ENCODE measurements around the gene PHKG2.

Gene PHKG2

DNA sequence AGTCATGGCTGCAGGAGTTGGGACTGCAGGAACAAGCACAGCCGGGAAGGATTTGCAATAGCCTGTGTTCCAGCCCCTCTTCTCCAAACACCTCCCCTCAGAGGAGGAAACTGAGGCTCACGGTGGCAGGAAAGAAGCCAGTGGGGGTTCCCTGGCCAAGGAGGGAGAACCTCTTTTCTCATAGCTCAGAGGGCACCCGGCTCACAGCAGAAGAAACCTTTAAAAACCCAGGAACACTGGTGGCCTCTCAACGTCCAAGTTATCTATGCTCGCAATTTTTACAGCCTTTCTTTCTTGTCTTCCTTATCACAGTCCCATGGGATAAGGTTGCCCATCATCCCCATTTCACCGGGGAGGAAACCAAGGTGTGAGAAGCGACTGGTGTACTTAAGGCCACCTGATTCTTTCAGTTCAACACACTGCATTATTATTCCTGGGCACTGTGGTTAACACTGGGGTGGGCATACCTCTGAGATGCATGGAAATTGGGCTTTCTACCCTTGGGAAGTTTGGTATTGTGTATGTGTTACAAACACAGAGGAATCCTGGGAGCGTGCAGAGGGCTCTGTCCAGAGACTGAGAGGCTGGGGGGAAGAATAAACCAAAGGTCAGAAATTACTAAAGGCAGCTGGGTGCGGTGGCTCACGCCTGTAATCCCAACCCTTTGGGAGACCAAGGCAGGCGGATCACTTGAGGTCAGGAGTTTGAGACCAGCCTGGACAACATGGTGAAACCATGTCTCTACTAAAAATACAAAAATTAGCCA lies 39.6 kb downstream of the PHKG2 start:
- DNase-seq (ENCODE audit: low spot score): no peak
- TF ChIP-seq, protein P1, sequence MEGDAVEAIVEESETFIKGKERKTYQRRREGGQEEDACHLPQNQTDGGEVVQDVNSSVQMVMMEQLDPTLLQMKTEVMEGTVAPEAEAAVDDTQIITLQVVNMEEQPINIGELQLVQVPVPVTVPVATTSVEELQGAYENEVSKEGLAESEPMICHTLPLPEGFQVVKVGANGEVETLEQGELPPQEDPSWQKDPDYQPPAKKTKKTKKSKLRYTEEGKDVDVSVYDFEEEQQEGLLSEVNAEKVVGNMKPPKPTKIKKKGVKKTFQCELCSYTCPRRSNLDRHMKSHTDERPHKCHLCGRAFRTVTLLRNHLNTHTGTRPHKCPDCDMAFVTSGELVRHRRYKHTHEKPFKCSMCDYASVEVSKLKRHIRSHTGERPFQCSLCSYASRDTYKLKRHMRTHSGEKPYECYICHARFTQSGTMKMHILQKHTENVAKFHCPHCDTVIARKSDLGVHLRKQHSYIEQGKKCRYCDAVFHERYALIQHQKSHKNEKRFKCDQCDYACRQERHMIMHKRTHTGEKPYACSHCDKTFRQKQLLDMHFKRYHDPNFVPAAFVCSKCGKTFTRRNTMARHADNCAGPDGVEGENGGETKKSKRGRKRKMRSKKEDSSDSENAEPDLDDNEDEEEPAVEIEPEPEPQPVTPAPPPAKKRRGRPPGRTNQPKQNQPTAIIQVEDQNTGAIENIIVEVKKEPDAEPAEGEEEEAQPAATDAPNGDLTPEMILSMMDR (IDR thresholded peaks at IDR 0.05; ENCODE audit: borderline replicate concordance, control extremely low read depth, extremely low read depth, insufficient read depth, missing control alignments): no peak
- in situ Hi-C loops (cut with MboI; ENCODE audit: low sequenced_read_pairs, unreplicated experiment): no loop called here

DNA sequence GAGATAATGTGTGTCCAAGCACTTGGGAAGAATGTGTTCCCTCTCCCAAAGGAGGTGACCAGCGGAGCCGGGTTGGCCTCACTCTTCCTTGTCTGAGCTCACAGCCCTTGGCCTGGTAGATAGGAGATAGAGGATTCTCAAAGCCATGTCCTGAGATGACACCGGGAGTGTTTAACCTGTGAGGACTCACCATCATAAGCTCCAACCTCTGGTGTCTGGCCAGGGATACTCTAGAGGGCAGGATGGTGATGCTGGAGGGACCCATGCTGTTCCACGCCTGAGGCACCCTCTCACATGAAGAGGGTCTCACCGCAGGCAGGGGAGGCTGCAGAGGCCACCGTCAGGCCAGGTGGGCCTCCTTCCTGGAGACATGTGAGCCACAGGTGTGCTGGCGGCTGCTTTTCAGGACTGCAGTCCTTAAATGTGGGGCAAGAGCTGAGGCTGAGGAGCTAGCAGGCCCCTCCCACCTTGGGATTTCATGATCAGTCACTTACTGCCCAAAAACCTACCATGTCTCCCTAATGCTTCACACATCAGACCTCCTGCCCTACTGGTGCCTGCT lies 45.4 kb downstream of the PHKG2 start:
- in situ Hi-C loops (cut with MboI; ENCODE audit: low sequenced_read_pairs, unreplicated experiment): no loop called here

DNA sequence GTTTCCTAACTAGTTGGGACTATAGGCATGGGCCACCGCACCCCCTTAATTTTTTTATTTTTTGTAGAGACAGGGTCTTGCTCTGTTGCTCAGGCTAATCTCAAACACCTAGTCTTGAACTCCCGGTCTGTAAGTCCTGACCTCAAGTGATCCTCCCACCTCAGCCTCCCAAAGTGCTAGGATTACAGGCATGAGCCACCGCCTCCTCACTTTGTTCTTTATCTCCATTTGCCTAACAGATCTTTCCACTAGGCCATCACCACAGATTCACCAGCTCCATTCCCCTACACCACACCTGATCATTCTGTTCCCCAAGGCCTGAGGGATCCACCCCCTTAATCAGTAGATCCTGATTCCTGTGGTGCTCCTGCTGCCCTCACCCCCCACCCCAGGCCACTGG lies 46.4 kb downstream of the PHKG2 start:
- TF ChIP-seq, protein P1 (IDR thresholded peaks at IDR 0.05; ENCODE audit: borderline replicate concordance, control extremely low read depth, extremely low read depth, insufficient read depth, missing control alignments): no peak
- in situ Hi-C loops (cut with MboI; ENCODE audit: low sequenced_read_pairs, unreplicated experiment): no loop called here
- DNase-seq (ENCODE audit: low spot score): no peak

More for the DNA sequence above, 45.4 kb downstream of the PHKG2 start:
- TF ChIP-seq, protein P1 (IDR thresholded peaks at IDR 0.05; ENCODE audit: borderline replicate concordance, control extremely low read depth, extremely low read depth, insufficient read depth, missing control alignments): no peak
- DNase-seq (ENCODE audit: low spot score): no peak

DNA sequence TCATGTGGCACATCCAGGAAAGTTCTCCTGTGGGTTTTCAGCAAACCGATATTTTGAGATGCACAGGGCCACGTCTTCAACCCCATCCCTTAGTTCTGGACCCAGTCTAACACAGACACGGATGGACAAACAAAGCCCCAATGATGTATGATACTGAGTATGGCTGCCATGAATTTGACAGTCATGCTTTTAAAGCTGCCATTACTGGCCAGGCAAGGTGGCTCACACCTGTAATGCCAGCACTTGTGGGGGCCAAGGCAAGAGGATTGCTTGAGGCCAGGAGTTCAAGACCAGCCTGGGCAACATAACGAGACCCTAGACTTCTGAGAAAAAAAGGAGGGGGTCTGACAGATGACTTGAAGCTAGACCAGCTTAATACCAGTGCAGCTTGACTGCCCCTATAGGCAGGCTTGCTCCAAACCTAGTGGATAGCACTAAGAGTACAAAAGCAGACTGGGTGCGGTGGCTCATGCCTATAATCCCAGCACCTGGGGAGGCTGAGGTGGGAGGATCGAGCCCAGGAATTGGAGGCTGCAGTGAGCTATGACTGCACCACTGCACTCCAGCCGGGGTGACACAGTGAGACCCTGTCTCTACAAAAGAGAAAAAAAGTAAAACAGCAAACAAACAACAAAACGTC lies 49.6 kb downstream of the PHKG2 start:
- DNase-seq (ENCODE audit: low spot score): no peak
- TF ChIP-seq, protein P1 (IDR thresholded peaks at IDR 0.05; ENCODE audit: borderline replicate concordance, control extremely low read depth, extremely low read depth, insufficient read depth, missing control alignments): no peak
- in situ Hi-C loops (cut with MboI; ENCODE audit: low sequenced_read_pairs, unreplicated experiment): no loop called here
